ENCODE data around the gene LYSET. TPM values are rescaled to one million over a fixed set of nuclear protein-coding genes. Genes with fewer than 3 reads are reported as not detected.

LYSET gene
- total and polyA plus RNA-seq, 9 of the 15 experiments (the other 6 are each of a cell fraction or from before 2014, with no cell fraction given), result 7.6 to 36.6 (median 15.9) TPM

GRCh38 chr14:93160353-93160801, 24.7 kb upstream of the LYSET start (continued):
- TF ChIP-seq NFIC (IDR thresholded peaks at IDR 0.05) (no peak), ZFPM2 (CRISPR knock-in tag; IDR thresholded peaks at IDR 0.05) (no peak), ZNF764 (CRISPR knock-in tag; IDR thresholded peaks at IDR 0.05; ENCODE audit: low read depth) (no peak), RFX7 (CRISPR knock-in tag; IDR thresholded peaks at IDR 0.05) (no peak), MCM7 (IDR thresholded peaks at IDR 0.05) (no peak), RAD21 (CRISPR knock-in tag; conservative IDR thresholded peaks at IDR 0.05 in 1 of 2, IDR thresholded peaks at IDR 0.05 in 1 of 2) (peak in 1 of 2 experiments; percentile 41; a peak in 2 of 4 replicates), ZNF655 (CRISPR knock-in tag; IDR thresholded peaks at IDR 0.05) (no peak), DLX4 (CRISPR knock-in tag; IDR thresholded peaks at IDR 0.05) (no peak)
- TF ChIP-seq, protein P1, sequence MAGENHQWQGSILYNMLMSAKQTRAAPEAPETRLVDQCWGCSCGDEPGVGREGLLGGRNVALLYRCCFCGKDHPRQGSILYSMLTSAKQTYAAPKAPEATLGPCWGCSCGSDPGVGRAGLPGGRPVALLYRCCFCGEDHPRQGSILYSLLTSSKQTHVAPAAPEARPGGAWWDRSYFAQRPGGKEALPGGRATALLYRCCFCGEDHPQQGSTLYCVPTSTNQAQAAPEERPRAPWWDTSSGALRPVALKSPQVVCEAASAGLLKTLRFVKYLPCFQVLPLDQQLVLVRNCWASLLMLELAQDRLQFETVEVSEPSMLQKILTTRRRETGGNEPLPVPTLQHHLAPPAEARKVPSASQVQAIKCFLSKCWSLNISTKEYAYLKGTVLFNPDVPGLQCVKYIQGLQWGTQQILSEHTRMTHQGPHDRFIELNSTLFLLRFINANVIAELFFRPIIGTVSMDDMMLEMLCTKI (IDR thresholded peaks at IDR 0.05; ENCODE audit: partially characterized antibody), result no peak
- TF ChIP-seq, protein P2, sequence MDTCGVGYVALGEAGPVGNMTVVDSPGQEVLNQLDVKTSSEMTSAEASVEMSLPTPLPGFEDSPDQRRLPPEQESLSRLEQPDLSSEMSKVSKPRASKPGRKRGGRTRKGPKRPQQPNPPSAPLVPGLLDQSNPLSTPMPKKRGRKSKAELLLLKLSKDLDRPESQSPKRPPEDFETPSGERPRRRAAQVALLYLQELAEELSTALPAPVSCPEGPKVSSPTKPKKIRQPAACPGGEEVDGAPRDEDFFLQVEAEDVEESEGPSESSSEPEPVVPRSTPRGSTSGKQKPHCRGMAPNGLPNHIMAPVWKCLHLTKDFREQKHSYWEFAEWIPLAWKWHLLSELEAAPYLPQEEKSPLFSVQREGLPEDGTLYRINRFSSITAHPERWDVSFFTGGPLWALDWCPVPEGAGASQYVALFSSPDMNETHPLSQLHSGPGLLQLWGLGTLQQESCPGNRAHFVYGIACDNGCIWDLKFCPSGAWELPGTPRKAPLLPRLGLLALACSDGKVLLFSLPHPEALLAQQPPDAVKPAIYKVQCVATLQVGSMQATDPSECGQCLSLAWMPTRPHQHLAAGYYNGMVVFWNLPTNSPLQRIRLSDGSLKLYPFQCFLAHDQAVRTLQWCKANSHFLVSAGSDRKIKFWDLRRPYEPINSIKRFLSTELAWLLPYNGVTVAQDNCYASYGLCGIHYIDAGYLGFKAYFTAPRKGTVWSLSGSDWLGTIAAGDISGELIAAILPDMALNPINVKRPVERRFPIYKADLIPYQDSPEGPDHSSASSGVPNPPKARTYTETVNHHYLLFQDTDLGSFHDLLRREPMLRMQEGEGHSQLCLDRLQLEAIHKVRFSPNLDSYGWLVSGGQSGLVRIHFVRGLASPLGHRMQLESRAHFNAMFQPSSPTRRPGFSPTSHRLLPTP (IDR thresholded peaks at IDR 0.05; ENCODE audit: borderline replicate concordance, extremely low read depth, insufficient read length), result no peak
- TF ChIP-seq, protein P3, sequence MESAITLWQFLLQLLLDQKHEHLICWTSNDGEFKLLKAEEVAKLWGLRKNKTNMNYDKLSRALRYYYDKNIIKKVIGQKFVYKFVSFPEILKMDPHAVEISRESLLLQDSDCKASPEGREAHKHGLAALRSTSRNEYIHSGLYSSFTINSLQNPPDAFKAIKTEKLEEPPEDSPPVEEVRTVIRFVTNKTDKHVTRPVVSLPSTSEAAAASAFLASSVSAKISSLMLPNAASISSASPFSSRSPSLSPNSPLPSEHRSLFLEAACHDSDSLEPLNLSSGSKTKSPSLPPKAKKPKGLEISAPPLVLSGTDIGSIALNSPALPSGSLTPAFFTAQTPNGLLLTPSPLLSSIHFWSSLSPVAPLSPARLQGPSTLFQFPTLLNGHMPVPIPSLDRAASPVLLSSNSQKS (CRISPR knock-in tag; IDR thresholded peaks at IDR 0.05), result no peak
- TF ChIP-seq, protein P4, sequence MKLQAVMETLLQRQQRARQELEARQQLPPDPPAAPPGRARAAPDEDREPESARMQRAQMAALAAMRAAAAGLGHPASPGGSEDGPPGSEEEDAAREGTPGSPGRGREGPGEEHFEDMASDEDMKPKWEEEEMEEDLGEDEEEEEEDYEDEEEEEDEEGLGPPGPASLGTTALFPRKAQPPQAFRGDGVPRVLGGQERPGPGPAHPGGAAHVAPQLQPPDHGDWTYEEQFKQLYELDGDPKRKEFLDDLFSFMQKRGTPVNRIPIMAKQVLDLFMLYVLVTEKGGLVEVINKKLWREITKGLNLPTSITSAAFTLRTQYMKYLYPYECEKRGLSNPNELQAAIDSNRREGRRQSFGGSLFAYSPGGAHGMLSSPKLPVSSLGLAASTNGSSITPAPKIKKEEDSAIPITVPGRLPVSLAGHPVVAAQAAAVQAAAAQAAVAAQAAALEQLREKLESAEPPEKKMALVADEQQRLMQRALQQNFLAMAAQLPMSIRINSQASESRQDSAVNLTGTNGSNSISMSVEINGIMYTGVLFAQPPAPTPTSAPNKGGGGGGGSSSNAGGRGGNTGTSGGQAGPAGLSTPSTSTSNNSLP (IDR thresholded peaks at IDR 0.05; ENCODE audit: borderline replicate concordance, low read depth, low read length), result no peak
- TF ChIP-seq, protein P5, sequence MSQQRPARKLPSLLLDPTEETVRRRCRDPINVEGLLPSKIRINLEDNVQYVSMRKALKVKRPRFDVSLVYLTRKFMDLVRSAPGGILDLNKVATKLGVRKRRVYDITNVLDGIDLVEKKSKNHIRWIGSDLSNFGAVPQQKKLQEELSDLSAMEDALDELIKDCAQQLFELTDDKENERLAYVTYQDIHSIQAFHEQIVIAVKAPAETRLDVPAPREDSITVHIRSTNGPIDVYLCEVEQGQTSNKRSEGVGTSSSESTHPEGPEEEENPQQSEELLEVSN (IDR thresholded peaks at IDR 0.05; ENCODE audit: borderline replicate concordance in 1 of 2, extremely low read depth in 1 of 2, insufficient read depth in 1 of 2, insufficient read length in 1 of 2, low read depth in 1 of 2, low read length in 1 of 2, poor library complexity in 1 of 2, severe bottlenecking in 1 of 2), result peak in 1 of 2 experiments; percentile 77
- TF ChIP-seq, protein P6, sequence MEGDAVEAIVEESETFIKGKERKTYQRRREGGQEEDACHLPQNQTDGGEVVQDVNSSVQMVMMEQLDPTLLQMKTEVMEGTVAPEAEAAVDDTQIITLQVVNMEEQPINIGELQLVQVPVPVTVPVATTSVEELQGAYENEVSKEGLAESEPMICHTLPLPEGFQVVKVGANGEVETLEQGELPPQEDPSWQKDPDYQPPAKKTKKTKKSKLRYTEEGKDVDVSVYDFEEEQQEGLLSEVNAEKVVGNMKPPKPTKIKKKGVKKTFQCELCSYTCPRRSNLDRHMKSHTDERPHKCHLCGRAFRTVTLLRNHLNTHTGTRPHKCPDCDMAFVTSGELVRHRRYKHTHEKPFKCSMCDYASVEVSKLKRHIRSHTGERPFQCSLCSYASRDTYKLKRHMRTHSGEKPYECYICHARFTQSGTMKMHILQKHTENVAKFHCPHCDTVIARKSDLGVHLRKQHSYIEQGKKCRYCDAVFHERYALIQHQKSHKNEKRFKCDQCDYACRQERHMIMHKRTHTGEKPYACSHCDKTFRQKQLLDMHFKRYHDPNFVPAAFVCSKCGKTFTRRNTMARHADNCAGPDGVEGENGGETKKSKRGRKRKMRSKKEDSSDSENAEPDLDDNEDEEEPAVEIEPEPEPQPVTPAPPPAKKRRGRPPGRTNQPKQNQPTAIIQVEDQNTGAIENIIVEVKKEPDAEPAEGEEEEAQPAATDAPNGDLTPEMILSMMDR (IDR thresholded peaks at IDR 0.05 in 2 of 3, conservative IDR thresholded peaks at IDR 0.05 in 1 of 3; ENCODE audit: insufficient read depth in 2 of 3, low read depth in 1 of 3, low read length in 3 of 3), result peak; percentile 8 to 61 (median 56); a peak in 4 of 6 replicates

Data from K562 (cell line).